ENCODE results near the gene SETD2.

GRCh38 chr3:47000922-47001730, 162.8 kb downstream of the SETD2 start:
- no peak for TF ChIP-seq SUPT5H (IDR thresholded peaks at IDR 0.05)
- no peak for TF ChIP-seq MCM7 (IDR thresholded peaks at IDR 0.05)
- no peak for TF ChIP-seq TCF7L2 (IDR thresholded peaks at IDR 0.05; ENCODE audit: low read depth, low read length)
- no peak for TF ChIP-seq HOMEZ (CRISPR knock-in tag; IDR thresholded peaks at IDR 0.05)
- no peak for TF ChIP-seq POLR2B (IDR thresholded peaks at IDR 0.05; ENCODE audit: low read depth, partially characterized antibody)
- no peak for TF ChIP-seq SMARCA4 (IDR thresholded peaks at IDR 0.05)
- TF ChIP-seq CTCF (IDR thresholded peaks at IDR 0.05 in 2 of 3, conservative IDR thresholded peaks at IDR 0.05 in 1 of 3; ENCODE audit: insufficient read depth in 2 of 3, low read depth in 1 of 3, low read length in 3 of 3), result no peak
- TF ChIP-seq ZNF143 (CRISPR knock-in tag; IDR thresholded peaks at IDR 0.05), result no peak
